ENCODE data around the gene MAGI2.

- TF ChIP-seq POLR2A (IDR thresholded peaks at IDR 0.05) (no peak), CTCF (IDR thresholded peaks at IDR 0.05) (no peak)
Observed at GRCh38 chr7:78062214-78062613, 1391.3 kb downstream of the MAGI2 start.

All from body of pancreas (tissue), 4 donors.